ENCODE measurements around the gene MICAL2. TPM values are rescaled to one million over a fixed set of nuclear protein-coding genes. Genes with fewer than 3 reads are reported as not detected.

Gene MICAL2
- total RNA-seq, 1 experiment from 2014 or later: 247 TPM

DNA sequence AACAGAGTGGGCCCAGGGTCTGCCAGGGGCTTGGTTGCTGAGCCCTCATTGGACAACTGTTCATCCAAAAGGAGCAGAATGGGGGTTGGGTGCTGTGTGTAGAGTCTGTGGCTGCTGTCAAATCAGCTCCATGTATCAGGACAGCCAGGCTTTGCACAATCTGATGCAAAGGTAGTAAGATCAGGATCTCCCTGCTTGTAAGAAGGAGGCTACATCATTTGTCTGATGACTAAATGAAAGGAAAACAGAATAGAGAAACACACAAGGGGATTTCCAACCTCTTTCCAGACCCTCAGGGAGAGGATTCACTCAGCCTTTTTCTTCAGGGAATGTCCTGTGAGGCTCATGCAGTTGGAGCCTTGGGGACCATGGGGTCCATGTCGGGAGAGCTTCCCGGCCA is 7.2 kb downstream of the MICAL2 start:
- H3K4me3 ChIP-seq (ENCODE audit: low read depth, low read length): no peak overlapping the region
- Mint-ChIP-seq H3K27ac (ENCODE audit: unreplicated experiment) (peak overlapping the region; percentile 86), H3K4me3 (ENCODE audit: unreplicated experiment) (no peak overlapping the region), H3K9me3 (ENCODE audit: unreplicated experiment) (no peaks in the 10 kb centered on the region), H3K4me1 (ENCODE audit: low read depth, unreplicated experiment) (peaks cover 79% of the 10 kb centered on the region), H3K27me3 (ENCODE audit: insufficient read depth, unreplicated experiment) (no peaks in the 10 kb centered on the region), H3K36me3 (ENCODE audit: insufficient read depth, unreplicated experiment) (peaks cover 78% of the 10 kb centered on the region)
- H3K36me3 ChIP-seq (ENCODE audit: control insufficient read depth, insufficient read depth, low read length): peaks cover 2% of the 10 kb centered on the region; the same call in 1 of the 2 replicates
- POLR2A ChIA-PET: no interaction called here
- H3K9me3 ChIP-seq: no peaks in the 10 kb centered on the region
- intact Hi-C loops (cut with micrococcal nuclease; ENCODE audit: unreplicated experiment): no loop called here
- peaks cover 92% of the 10 kb centered on the region for H3K4me1 ChIP-seq
- CTCF ChIA-PET: no interaction called here
- BruUV-seq (replicated peaks): no TSS peak
- no peaks in the 10 kb centered on the region for H3K27me3 ChIP-seq (replicated peaks; ENCODE audit: control insufficient read depth, insufficient read depth, low read length)
- no peak for DNase-seq
- TF ChIP-seq CTCF (IDR thresholded peaks at IDR 0.05; ENCODE audit: insufficient read depth in 1 of 2, low read depth in 1 of 2, low read length in 1 of 2, severe bottlenecking in 1 of 2, unreplicated experiment in 1 of 2): no peak

GRCh38 chr11:12118949-12119348 is 8.6 kb downstream of the MICAL2 start:
- ChIA-PET POLR2A (interaction anchor here (0.5 to 1.3 kb wide), 2 partner anchors 40 to 711 kb away, joined by 3 to 4 read pairs; no protein-coding TSS in a partner anchor), CTCF (interaction anchor here (0.8 to 1.3 kb wide), 3 partner anchors 26 to 82 kb away, joined by 3 read pairs; no protein-coding TSS in a partner anchor)
- H3K9me3 Mint-ChIP-seq (ENCODE audit: unreplicated experiment): no peaks in the 10 kb centered on the region
- no peak for DNase-seq
- Histone ChIP-seq H3K9me3 (no peaks in the 10 kb centered on the region), H3K36me3 (ENCODE audit: control insufficient read depth, insufficient read depth, low read length) (peaks cover 2% of the 10 kb centered on the region; the same call in 1 of the 2 replicates), H3K4me1 (peaks cover 79% of the 10 kb centered on the region), H3K27me3 (replicated peaks; ENCODE audit: control insufficient read depth, insufficient read depth, low read length) (no peaks in the 10 kb centered on the region), H3K4me3 (ENCODE audit: low read depth, low read length) (no peak overlapping the region)
- TSS peak; percentile 19 for BruUV-seq (replicated peaks)
- H3K4me1 Mint-ChIP-seq (ENCODE audit: low read depth, unreplicated experiment): peaks cover 72% of the 10 kb centered on the region
- H3K4me3 Mint-ChIP-seq (ENCODE audit: unreplicated experiment): no peak overlapping the region
- H3K27ac Mint-ChIP-seq (ENCODE audit: unreplicated experiment): peak overlapping the region; percentile 86
- intact Hi-C loops (cut with micrococcal nuclease; ENCODE audit: unreplicated experiment): no loop called here
- peaks cover 85% of the 10 kb centered on the region for H3K36me3 Mint-ChIP-seq (ENCODE audit: insufficient read depth, unreplicated experiment)
- TF ChIP-seq CTCF (IDR thresholded peaks at IDR 0.05; ENCODE audit: insufficient read depth in 1 of 2, low read depth in 1 of 2, low read length in 1 of 2, severe bottlenecking in 1 of 2, unreplicated experiment in 1 of 2): peak in 1 of 2 experiments; percentile 2
- H3K27me3 Mint-ChIP-seq (ENCODE audit: insufficient read depth, unreplicated experiment): no peaks in the 10 kb centered on the region

GRCh38 chr11:12119502-12119901 is 9.1 kb downstream of the MICAL2 start:
- CTCF ChIA-PET: interaction anchor here (1.3 kb wide), 1 partner anchor 81 kb away, joined by 3 read pairs; no protein-coding TSS in a partner anchor
- peak; percentile 65 to 84 for DNase-seq

More at GRCh38 chr11:12119502-12119901, 9.1 kb downstream of the MICAL2 start:
- Histone ChIP-seq H3K9me3 (no peaks in the 10 kb centered on the region), H3K27me3 (replicated peaks; ENCODE audit: control insufficient read depth, insufficient read depth, low read length) (no peaks in the 10 kb centered on the region), H3K4me1 (peaks cover 78% of the 10 kb centered on the region), H3K36me3 (ENCODE audit: control insufficient read depth, insufficient read depth, low read length) (peaks cover 2% of the 10 kb centered on the region; the same call in 1 of the 2 replicates), H3K4me3 (ENCODE audit: low read depth, low read length) (no peak overlapping the region)
- no TSS peak for BruUV-seq (replicated peaks)
- no peak for TF ChIP-seq CTCF (IDR thresholded peaks at IDR 0.05; ENCODE audit: insufficient read depth in 1 of 2, low read depth in 1 of 2, low read length in 1 of 2, severe bottlenecking in 1 of 2, unreplicated experiment in 1 of 2)
- intact Hi-C loops (cut with micrococcal nuclease; ENCODE audit: unreplicated experiment): no loop called here
- H3K9me3 Mint-ChIP-seq (ENCODE audit: unreplicated experiment): no peaks in the 10 kb centered on the region
- peak overlapping the region; percentile 7 for H3K4me3 Mint-ChIP-seq (ENCODE audit: unreplicated experiment)
- no peaks in the 10 kb centered on the region for H3K27me3 Mint-ChIP-seq (ENCODE audit: insufficient read depth, unreplicated experiment)
- peaks cover 70% of the 10 kb centered on the region for H3K4me1 Mint-ChIP-seq (ENCODE audit: low read depth, unreplicated experiment)
- POLR2A ChIA-PET: interaction anchor here (0.5 to 1.3 kb wide), 2 partner anchors 39 to 712 kb away, joined by 3 to 4 read pairs; no protein-coding TSS in a partner anchor
- H3K27ac Mint-ChIP-seq (ENCODE audit: unreplicated experiment): peak overlapping the region; percentile 86
- peaks cover 80% of the 10 kb centered on the region for H3K36me3 Mint-ChIP-seq (ENCODE audit: insufficient read depth, unreplicated experiment)

Measured in Caco-2 (cell line).